Measurements from ENCODE around the gene NRG3.

The NRG3 gene

GRCh38 chr10:81876253-81877077, 1.5 kb downstream of the NRG3 start (continued):
- TF ChIP-seq POU6F1 (CRISPR knock-in tag; IDR thresholded peaks at IDR 0.05; ENCODE audit: borderline replicate concordance, low read depth) (no peak), ZC3H10 (CRISPR knock-in tag; IDR thresholded peaks at IDR 0.05) (no peak), SNAI2 (CRISPR knock-in tag; IDR thresholded peaks at IDR 0.05) (no peak), PPARA (CRISPR knock-in tag; IDR thresholded peaks at IDR 0.05; ENCODE audit: borderline replicate concordance) (no peak), RARB (CRISPR knock-in tag; IDR thresholded peaks at IDR 0.05) (no peak), PATZ1 (CRISPR knock-in tag; IDR thresholded peaks at IDR 0.05; ENCODE audit: borderline replicate concordance) (no peak), ARNTL (CRISPR knock-in tag; IDR thresholded peaks at IDR 0.05; ENCODE audit: borderline replicate concordance, low read depth) (no peak), TOX (CRISPR knock-in tag; IDR thresholded peaks at IDR 0.05; ENCODE audit: borderline replicate concordance) (no peak), ZNF8 (CRISPR knock-in tag; IDR thresholded peaks at IDR 0.05) (no peak), ZFP3 (CRISPR knock-in tag; IDR thresholded peaks at IDR 0.05) (no peak), ZNF70 (CRISPR knock-in tag; IDR thresholded peaks at IDR 0.05) (no peak)

GRCh38 chr10:81877596-81877995, 2.6 kb downstream of the NRG3 start:
- TF ChIP-seq GLIS3 (CRISPR knock-in tag; IDR thresholded peaks at IDR 0.05) = no peak
- no peak for TF ChIP-seq ZNF8 (CRISPR knock-in tag; IDR thresholded peaks at IDR 0.05)
- TF ChIP-seq ZNF565 (CRISPR knock-in tag; conservative IDR thresholded peaks at IDR 0.05; ENCODE audit: low read depth) = no peak
- no peak for TF ChIP-seq RARB (CRISPR knock-in tag; IDR thresholded peaks at IDR 0.05)
- no peak for TF ChIP-seq TOX (CRISPR knock-in tag; IDR thresholded peaks at IDR 0.05; ENCODE audit: borderline replicate concordance)
- no peak for TF ChIP-seq BACH2 (CRISPR knock-in tag; IDR thresholded peaks at IDR 0.05; ENCODE audit: borderline replicate concordance)
- no peak for TF ChIP-seq PATZ1 (CRISPR knock-in tag; IDR thresholded peaks at IDR 0.05; ENCODE audit: borderline replicate concordance)
- no peak for TF ChIP-seq OSR1 (CRISPR knock-in tag; IDR thresholded peaks at IDR 0.05)
- TF ChIP-seq ZNF70 (CRISPR knock-in tag; IDR thresholded peaks at IDR 0.05) = no peak
- TF ChIP-seq CREB5 (CRISPR knock-in tag; IDR thresholded peaks at IDR 0.05; ENCODE audit: low read depth) = no peak
- no peak for TF ChIP-seq SNAI2 (CRISPR knock-in tag; IDR thresholded peaks at IDR 0.05)
- TF ChIP-seq ZC3H10 (CRISPR knock-in tag; IDR thresholded peaks at IDR 0.05) = no peak
- no peak for TF ChIP-seq POU6F1 (CRISPR knock-in tag; IDR thresholded peaks at IDR 0.05; ENCODE audit: borderline replicate concordance, low read depth)
- no peak for TF ChIP-seq ZFP30 (CRISPR knock-in tag; IDR thresholded peaks at IDR 0.05)
- TF ChIP-seq CSRNP3 (CRISPR knock-in tag; IDR thresholded peaks at IDR 0.05) = no peak
- no peak for TF ChIP-seq TSHZ2 (CRISPR knock-in tag; IDR thresholded peaks at IDR 0.05)
- no peak for TF ChIP-seq TCF4 (CRISPR knock-in tag; IDR thresholded peaks at IDR 0.05; ENCODE audit: borderline replicate concordance)
- TF ChIP-seq ZFP3 (CRISPR knock-in tag; IDR thresholded peaks at IDR 0.05) = no peak
- ATAC-seq = no peak
